ENCODE results near the gene SORBS1.

- TF ChIP-seq CTCF (IDR thresholded peaks at IDR 0.05), result no peak
- TF ChIP-seq POLR2A (IDR thresholded peaks at IDR 0.05), result no peak
These were observed 94.7 kb downstream of the SORBS1 start for GRCh38 chr10:95466436-95466835.
